GM19025 (cell line): ENCODE data around the gene ADISSP.

Experiments
- ATAC-seq: cut with Tn5 transposase; IDR thresholded peaks from one replicate; pipeline ENCODE4 v1.9.1; 2021; ENCODE audit warnings: mild to moderate bottlenecking, low read depth, moderate library complexity; ENCODE audit not compliant: unreplicated experiment

ADISSP gene

GRCh38 chr20:3757268-3757667 lies 10.3 kb downstream of the ADISSP start:
- ATAC-seq: no peak

- no peak for ATAC-seq
Measured at GRCh38 chr20:3755814-3756480, 11.6 kb downstream of the ADISSP start.

GRCh38 chr20:3755269-3755668 lies 12.3 kb downstream of the ADISSP start:
- no peak for ATAC-seq

GRCh38 chr20:3754276-3754630 lies 13.3 kb downstream of the ADISSP start:
- ATAC-seq: no peak

GRCh38 chr20:3753501-3754275 lies 13.9 kb downstream of the ADISSP start:
- ATAC-seq: no peak

- no peak for ATAC-seq
Measured at GRCh38 chr20:3753098-3753497, 14.5 kb downstream of the ADISSP start.

- no peak for ATAC-seq
Measured at GRCh38 chr20:3752386-3752759, 15.2 kb downstream of the ADISSP start.

GRCh38 chr20:3751675-3752385 lies 15.7 kb downstream of the ADISSP start:
- no peak for ATAC-seq

GRCh38 chr20:3751305-3751674 lies 16.3 kb downstream of the ADISSP start:
- no peak for ATAC-seq

GRCh38 chr20:3749689-3750531 lies 17.6 kb downstream of the ADISSP start:
- ATAC-seq: no peak

- no peak for ATAC-seq
Measured at GRCh38 chr20:3749087-3749688, 18.4 kb downstream of the ADISSP start.

- ATAC-seq: no peak
Measured at GRCh38 chr20:3748073-3748472, 19.5 kb downstream of the ADISSP start.

GRCh38 chr20:3747471-3747870 lies 20.1 kb downstream of the ADISSP start:
- ATAC-seq: no peak

- ATAC-seq: no peak
Measured at GRCh38 chr20:3745686-3746173, 21.8 kb downstream of the ADISSP start.

- peak; percentile 41 for ATAC-seq
Measured at GRCh38 chr20:3744806-3745685, 22.5 kb downstream of the ADISSP start.

GRCh38 chr20:3744037-3744436 lies 23.5 kb downstream of the ADISSP start:
- no peak for ATAC-seq

- no peak for ATAC-seq
Measured at GRCh38 chr20:3743251-3743650, 24.3 kb downstream of the ADISSP start.

- no peak for ATAC-seq
Measured at GRCh38 chr20:3741836-3742458, 25.6 kb downstream of the ADISSP start.
